Erythroblast (primary cell): ENCODE measurements around the gene FBXO33.

ENCODE experiments used
- GATA1 ChIP-seq: IDR thresholded peaks from 2 replicates; pipeline ENCODE4 v1.6.1; 2011; ENCODE audit warnings: low read depth, mild to moderate bottlenecking, control low read depth, low read length, moderate library complexity
- POLR2A ChIP-seq: IDR thresholded peaks from 2 replicates; pipeline ENCODE4 v1.6.1; 2011; ENCODE audit warnings: mild to moderate bottlenecking, low read length

GRCh38 chr14:39435241-39435640 is 3.0 kb upstream of the FBXO33 start:
- TF ChIP-seq POLR2A (no peak), GATA1 (no peak)
